Adipocyte (in vitro differentiated cells): Measurements from ENCODE around the gene DRAXIN.
A peak's percentile ranks its signal among the peaks of the same experiment; 100 is the strongest.

ENCODE experiments used
- DNase-seq: peaks from one replicate; pipeline ENCODE4 v3.0.0-alpha.2; 2015; ENCODE audit warnings: low read depth
- H3K27me3 ChIP-seq: replicated peaks from 2 replicates; pipeline ENCODE4 v1.7.0; 2013; ENCODE audit warnings: mild to moderate bottlenecking, low read length, moderate library complexity; ENCODE audit not compliant: control insufficient read depth, insufficient read depth
- H3K36me3 ChIP-seq: 2 replicates; pipeline ENCODE4 v1.7.0; 2013; ENCODE audit warnings: low read length, mild to moderate bottlenecking, moderate library complexity; ENCODE audit not compliant: control insufficient read depth, insufficient read depth, severe bottlenecking
- H3K4me1 ChIP-seq: 2 replicates; pipeline ENCODE4 v1.7.0; 2013; ENCODE audit warnings: mild to moderate bottlenecking, low read length, moderate library complexity; ENCODE audit not compliant: control insufficient read depth, insufficient read depth
- H3K4me3 ChIP-seq: 2 replicates; pipeline ENCODE4 v1.7.0; 2013; ENCODE audit warnings: mild to moderate bottlenecking, low read length, moderate library complexity
- H3K9ac ChIP-seq: 2 replicates; pipeline ENCODE4 v1.7.0; 2013; ENCODE audit warnings: mild to moderate bottlenecking, low read length, moderate library complexity
- H3K9me3 ChIP-seq: 2 replicates; pipeline ENCODE4 v1.7.0; 2013; ENCODE audit warnings: mild to moderate bottlenecking, low read length, moderate library complexity; ENCODE audit not compliant: control insufficient read depth

The DRAXIN gene

GRCh38 chr1:11659748-11660147 lies 31.8 kb upstream of the DRAXIN start:
- DNase-seq = no peak

GRCh38 chr1:11661103-11661502 lies 30.4 kb upstream of the DRAXIN start:
- Histone ChIP-seq H3K36me3 (no peaks in the 10 kb centered on the region), H3K27me3 (no peaks in the 10 kb centered on the region)
- DNase-seq = no peak

More at GRCh38 chr1:11659748-11660147, 31.8 kb upstream of the DRAXIN start:
- no peaks in the 10 kb centered on the region for H3K4me1 ChIP-seq
- H3K4me3 ChIP-seq = no peak overlapping the region
- no peak overlapping the region for H3K9ac ChIP-seq
- no peaks in the 10 kb centered on the region for H3K36me3 ChIP-seq
- H3K27me3 ChIP-seq = no peaks in the 10 kb centered on the region
- no peaks in the 10 kb centered on the region for H3K9me3 ChIP-seq

GRCh38 chr1:11664336-11665065 lies 27.0 kb upstream of the DRAXIN start:
- H3K4me1 ChIP-seq = no peaks in the 10 kb centered on the region
- no peaks in the 10 kb centered on the region for H3K9me3 ChIP-seq
- peak; percentile 60 for DNase-seq
- peak overlapping the region; percentile 78 for H3K9ac ChIP-seq
- no peaks in the 10 kb centered on the region for H3K27me3 ChIP-seq
- no peaks in the 10 kb centered on the region for H3K36me3 ChIP-seq
- peak overlapping the region; percentile 74 for H3K4me3 ChIP-seq

More at GRCh38 chr1:11661103-11661502, 30.4 kb upstream of the DRAXIN start:
- no peaks in the 10 kb centered on the region for H3K4me1 ChIP-seq
- H3K9me3 ChIP-seq = no peaks in the 10 kb centered on the region
- H3K9ac ChIP-seq = no peak overlapping the region
- no peak overlapping the region for H3K4me3 ChIP-seq

GRCh38 chr1:11668516-11668915 lies 23.0 kb upstream of the DRAXIN start:
- peaks cover 12% of the 10 kb centered on the region for H3K36me3 ChIP-seq
- no peak for DNase-seq

GRCh38 chr1:11670747-11671146 lies 20.8 kb upstream of the DRAXIN start:
- Histone ChIP-seq H3K36me3 (peaks cover 26% of the 10 kb centered on the region), H3K27me3 (no peaks in the 10 kb centered on the region), H3K9me3 (no peaks in the 10 kb centered on the region), H3K4me3 (no peak overlapping the region), H3K4me1 (no peaks in the 10 kb centered on the region), H3K9ac (no peak overlapping the region)
- DNase-seq = no peak

More at GRCh38 chr1:11668516-11668915, 23.0 kb upstream of the DRAXIN start:
- Histone ChIP-seq H3K4me1 (no peaks in the 10 kb centered on the region), H3K27me3 (no peaks in the 10 kb centered on the region), H3K9me3 (no peaks in the 10 kb centered on the region), H3K4me3 (no peak overlapping the region), H3K9ac (no peak overlapping the region)

- Histone ChIP-seq H3K9ac (no peak overlapping the region), H3K36me3 (peaks cover 26% of the 10 kb centered on the region), H3K9me3 (no peaks in the 10 kb centered on the region), H3K4me1 (no peaks in the 10 kb centered on the region), H3K27me3 (no peaks in the 10 kb centered on the region), H3K4me3 (no peak overlapping the region)
- DNase-seq = no peak
These were observed 20.3 kb upstream of the DRAXIN start for GRCh38 chr1:11671205-11671543.

- H3K9ac ChIP-seq = no peak overlapping the region
- no peaks in the 10 kb centered on the region for H3K27me3 ChIP-seq
- DNase-seq = no peak
- no peak overlapping the region for H3K4me3 ChIP-seq
- peaks cover 29% of the 10 kb centered on the region for H3K36me3 ChIP-seq
- no peaks in the 10 kb centered on the region for H3K9me3 ChIP-seq
- H3K4me1 ChIP-seq = no peaks in the 10 kb centered on the region
These were observed 19.8 kb upstream of the DRAXIN start for GRCh38 chr1:11671544-11672286.

- Histone ChIP-seq H3K27me3 (no peaks in the 10 kb centered on the region), H3K36me3 (peaks cover 29% of the 10 kb centered on the region), H3K4me1 (no peaks in the 10 kb centered on the region), H3K9me3 (no peaks in the 10 kb centered on the region), H3K4me3 (no peak overlapping the region), H3K9ac (no peak overlapping the region)
- no peak for DNase-seq
These were observed 18.3 kb upstream of the DRAXIN start for GRCh38 chr1:11673089-11673769.

- no peaks in the 10 kb centered on the region for H3K27me3 ChIP-seq
- H3K36me3 ChIP-seq = peaks cover 29% of the 10 kb centered on the region
- H3K9me3 ChIP-seq = no peaks in the 10 kb centered on the region
- no peak overlapping the region for H3K4me3 ChIP-seq
- no peaks in the 10 kb centered on the region for H3K4me1 ChIP-seq
- no peak overlapping the region for H3K9ac ChIP-seq
- DNase-seq = no peak
These were observed 17.0 kb upstream of the DRAXIN start for GRCh38 chr1:11674488-11674887.

GRCh38 chr1:11675325-11675724 lies 16.2 kb upstream of the DRAXIN start:
- Histone ChIP-seq H3K4me1 (peaks cover 2% of the 10 kb centered on the region), H3K36me3 (peaks cover 29% of the 10 kb centered on the region), H3K27me3 (no peaks in the 10 kb centered on the region), H3K9ac (no peak overlapping the region), H3K4me3 (no peak overlapping the region), H3K9me3 (no peaks in the 10 kb centered on the region)
- no peak for DNase-seq

- Histone ChIP-seq H3K27me3 (no peaks in the 10 kb centered on the region), H3K36me3 (peaks cover 29% of the 10 kb centered on the region), H3K4me1 (peaks cover 5% of the 10 kb centered on the region), H3K4me3 (no peak overlapping the region), H3K9me3 (no peaks in the 10 kb centered on the region), H3K9ac (no peak overlapping the region)
- no peak for DNase-seq
These were observed 15.0 kb upstream of the DRAXIN start for GRCh38 chr1:11676386-11677103.
